Hematopoietic multipotent progenitor cell (in vitro differentiated cells): ENCODE measurements around the gene PATE3. TPM values are rescaled to one million over a fixed set of nuclear protein-coding genes. Genes with fewer than 3 reads are reported as not detected.

ENCODE experiments used
- DNase-seq, 3 donors: peaks; one replicate each; pipeline ENCODE4 v3.0.0-alpha.2; 2011 to 2015; ENCODE audit warnings: low read depth in 2 of 3, low spot score in 2 of 3
- total RNA-seq: library from RNA; depleted of rRNA; stranded (reverse); fragments of >200 nt; gene quantifications from one replicate; pipeline ENCODE4 v1.2.3, GENCODE V29; 2012

The PATE3 gene, protein sequence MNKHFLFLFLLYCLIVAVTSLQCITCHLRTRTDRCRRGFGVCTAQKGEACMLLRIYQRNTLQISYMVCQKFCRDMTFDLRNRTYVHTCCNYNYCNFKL
- not detected for total RNA-seq

DNA sequence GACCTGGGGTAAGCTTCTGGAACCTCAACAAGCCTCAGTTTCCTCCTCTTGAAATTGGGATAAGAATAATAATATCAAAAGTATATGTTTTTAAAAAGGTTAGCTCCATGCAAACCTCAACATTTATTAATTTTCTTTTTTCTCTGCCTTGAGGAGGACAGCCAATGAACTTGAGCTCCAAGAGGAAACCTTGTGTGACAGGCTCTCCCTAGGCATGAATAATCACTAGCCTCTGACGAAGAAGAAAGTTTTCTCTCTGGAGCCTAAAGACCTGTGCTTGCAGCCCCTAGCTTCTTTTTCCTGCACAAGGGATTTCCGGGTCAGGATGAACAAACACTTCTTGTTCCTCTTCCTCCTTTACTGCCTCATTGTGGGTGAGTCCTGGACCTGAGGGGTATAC, at the start of gene PATE3:
PATE3 (plus strand) TSS at position 301 of the 400 bp plus-strand sequence; CDS start at position 326, 25 bp downstream.
- DNase-seq: no peak

DNA sequence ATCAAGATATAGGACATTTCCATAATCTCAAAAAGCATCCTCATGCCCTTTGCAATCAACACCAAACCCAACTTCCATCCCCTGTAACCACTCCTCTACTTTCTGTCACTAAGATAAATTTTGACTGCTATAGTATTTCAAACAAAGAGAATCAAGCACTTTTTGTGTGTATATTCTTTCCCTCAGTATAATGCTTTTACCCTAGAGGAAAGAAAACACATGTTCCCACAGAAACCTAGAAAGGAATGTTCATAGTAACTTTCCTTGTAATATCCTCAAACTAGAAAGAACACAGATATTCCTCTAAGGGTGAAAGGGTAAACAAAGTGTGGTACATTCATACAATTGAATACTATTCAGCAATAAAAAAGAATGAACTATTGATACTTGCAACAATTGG, 47.3 kb upstream of the PATE3 start:
- DNase-seq: no peak

DNA sequence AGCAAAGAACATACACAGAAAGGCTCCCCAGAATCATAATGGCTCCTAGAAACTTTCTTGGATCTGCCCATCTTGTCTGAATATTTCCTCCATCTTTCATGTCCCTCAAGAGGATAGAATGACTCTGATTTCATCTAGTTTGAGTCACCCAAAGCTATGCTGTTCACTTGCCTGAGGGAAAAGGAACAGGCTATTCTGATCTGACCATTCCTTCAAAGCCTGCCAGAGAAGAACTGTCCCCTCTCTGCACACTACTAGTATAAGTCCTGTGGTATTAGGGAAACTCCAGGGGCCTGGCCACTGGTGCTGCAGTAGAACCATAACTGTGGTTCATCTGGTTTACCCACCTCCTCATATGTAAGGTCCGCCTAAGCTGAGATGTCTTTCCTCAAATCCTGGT, 44.2 kb upstream of the PATE3 start:
- DNase-seq: no peak

DNA sequence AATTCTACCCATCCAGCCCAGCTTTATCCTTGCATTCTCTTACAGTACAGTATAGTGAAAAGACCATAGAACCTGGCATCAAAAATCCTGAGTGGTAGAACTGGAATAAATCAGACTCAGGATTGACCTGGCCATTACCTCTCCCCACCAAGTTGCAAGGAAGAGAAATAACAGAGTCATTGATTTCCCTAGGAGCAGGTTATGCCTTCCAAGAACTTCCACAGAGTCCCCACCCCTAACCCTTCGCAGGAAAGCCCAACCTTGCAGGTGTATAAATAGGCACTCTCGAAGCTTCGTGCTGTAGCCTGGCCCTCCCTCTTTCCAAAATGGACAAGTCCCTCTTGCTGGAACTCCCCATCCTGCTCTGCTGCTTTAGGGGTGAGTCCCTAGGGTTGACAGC, 41.9 kb upstream of the PATE3 start, which contains the start of gene PATE1:
PATE1 (plus strand) TSS at position 301 of the 400 bp plus-strand sequence; CDS start at position 327, 26 bp downstream.
- no peak for DNase-seq

DNA sequence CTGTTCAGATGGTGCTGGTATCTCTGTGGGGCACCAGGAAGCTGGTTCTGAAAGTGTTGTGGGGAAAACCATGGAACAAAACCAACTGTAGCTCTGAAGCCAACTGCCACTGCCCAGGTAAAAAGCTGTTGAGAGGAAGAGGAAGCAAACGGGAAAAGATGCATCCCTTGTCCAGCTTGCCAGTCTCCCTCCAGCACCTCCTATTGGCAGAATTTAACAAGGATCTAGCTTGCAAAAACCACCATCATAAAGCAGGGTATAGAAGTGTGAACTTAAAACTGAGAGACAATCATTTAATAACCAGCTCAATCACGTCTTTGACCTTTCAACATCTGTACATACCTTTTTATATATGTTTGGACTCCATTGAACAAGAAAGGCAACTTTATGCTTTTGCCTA, 37.3 kb upstream of the PATE3 start:
- no peak for DNase-seq

DNA sequence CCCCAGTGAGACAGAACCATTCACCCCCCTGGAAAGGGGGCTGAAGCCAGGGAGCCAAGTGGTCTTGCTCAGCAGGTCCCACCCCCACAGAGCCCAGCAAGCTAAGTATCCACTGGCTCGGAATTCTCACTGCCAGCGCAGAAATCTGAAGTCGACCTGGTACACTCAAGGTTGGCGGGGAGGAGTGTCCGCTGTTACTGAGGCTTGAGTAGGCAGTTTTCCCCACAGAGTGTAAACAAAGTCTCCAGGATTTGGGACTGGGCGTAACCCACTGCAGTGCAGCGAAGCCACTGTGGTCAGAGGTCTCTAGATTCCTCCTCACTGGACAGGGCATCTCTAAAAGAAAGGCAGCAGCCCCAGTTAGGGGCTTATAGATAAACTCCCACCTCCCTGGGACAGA, 31.9 kb upstream of the PATE3 start:
- no peak for DNase-seq

DNA sequence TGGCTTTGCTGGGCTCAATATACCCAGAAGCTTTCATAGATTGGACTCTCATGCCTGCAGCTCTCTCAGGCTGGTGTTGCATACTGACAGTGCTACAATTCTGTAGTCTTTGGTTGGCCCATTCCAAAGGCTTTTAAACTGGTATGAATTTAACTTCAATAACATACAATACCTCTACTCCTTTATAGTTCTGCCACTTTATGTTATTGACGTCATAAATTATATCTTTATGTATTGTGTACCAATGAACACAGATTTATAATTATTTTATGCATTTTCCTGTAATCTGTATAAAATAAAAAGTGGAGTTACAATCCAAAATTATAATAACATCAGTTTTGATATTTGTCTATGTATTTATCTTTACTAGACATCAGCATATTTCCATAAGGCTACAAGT, 25.5 kb upstream of the PATE3 start:
- no peak for DNase-seq

DNA sequence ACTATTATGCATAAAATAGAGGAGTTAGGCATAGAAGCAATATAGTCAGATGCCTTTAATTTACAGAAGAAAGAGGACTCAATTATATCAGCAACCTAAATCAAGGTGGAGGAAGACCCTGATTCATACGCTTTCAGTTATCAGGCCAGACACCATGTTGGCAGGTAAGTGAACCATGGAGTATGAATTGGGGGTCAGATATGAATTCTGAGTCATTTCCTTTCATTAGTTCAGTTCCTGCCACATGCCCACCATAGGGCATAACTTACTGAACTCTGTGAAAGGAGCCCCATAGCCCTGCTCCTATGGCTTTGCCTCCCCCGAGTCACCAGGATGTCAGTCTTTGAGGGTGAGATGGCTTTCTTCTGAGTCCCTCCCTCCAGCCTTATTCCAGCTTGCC, 24.4 kb upstream of the PATE3 start:
- no peak for DNase-seq

DNA sequence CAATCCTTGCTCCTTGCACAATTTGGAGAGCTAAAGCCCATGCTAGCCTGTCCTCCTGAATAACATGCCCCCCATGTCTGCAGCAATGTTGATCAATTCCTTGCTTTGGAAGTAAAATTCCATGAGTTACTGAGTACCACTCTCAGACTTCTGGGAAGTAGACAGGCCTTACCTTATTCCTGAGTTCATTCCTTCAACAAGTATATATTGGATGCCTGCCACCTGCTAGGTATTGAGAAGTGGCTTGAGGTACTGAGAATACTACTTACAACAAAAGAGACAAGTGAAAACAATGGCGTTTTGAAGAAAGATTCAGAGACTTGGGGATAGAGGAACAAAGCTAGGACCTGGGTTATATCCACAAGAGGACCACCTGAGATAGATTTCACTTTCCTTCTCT, 21.7 kb upstream of the PATE3 start:
- no peak for DNase-seq

DNA sequence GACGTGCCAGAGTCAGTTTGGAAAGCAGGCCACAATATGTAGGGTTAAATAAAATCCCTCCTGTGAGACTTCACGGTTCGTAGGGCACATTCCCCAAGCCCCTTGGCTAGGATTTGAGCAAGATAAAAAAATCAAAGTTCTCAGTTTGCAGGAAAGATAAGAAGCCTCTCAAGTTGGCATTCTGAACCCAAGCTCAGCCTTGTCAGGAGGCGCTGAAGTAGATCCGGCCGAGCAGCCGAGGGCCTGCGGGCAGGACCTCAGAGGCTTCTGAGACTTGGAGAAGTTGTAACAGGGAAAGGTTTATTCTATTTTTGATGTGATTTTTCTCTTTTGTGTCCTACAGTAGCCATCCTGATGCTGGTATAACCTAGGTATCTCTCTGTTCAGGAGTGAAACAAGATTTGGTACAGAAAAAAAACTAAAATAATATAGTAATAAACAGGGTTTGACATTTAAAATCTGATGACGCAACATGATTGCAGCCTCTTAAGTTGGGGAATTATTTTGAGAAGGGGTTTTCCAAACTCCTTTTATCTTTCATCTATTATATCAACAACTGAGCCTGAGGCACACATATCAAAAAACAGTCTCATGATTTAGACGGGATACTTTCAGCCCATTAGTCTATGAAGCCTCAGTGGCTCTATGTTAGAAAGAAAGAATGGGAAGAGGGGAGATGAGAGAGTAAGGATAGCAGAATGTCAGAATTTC, 19.4 kb upstream of the PATE3 start:
- DNase-seq: no peak

DNA sequence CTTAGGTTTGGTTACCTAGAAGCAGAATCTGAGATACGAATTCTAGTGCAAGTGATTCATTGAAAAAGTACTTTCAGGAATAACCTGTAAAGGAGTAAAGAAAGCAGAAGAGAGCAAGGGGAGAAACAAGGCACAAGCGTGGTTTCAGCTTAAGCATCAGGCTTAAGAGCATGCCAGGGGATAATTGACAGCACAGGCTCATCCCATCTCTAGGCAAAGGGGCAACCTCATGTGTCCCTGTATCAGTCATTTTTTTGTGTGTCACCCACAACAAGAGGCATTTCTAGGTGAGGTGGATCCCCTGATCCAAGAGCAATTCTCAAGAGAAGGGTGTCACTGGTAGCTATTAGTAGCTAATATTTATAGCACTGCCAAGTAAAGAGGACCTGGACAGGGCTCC, 17.3 kb upstream of the PATE3 start:
- DNase-seq: no peak

DNA sequence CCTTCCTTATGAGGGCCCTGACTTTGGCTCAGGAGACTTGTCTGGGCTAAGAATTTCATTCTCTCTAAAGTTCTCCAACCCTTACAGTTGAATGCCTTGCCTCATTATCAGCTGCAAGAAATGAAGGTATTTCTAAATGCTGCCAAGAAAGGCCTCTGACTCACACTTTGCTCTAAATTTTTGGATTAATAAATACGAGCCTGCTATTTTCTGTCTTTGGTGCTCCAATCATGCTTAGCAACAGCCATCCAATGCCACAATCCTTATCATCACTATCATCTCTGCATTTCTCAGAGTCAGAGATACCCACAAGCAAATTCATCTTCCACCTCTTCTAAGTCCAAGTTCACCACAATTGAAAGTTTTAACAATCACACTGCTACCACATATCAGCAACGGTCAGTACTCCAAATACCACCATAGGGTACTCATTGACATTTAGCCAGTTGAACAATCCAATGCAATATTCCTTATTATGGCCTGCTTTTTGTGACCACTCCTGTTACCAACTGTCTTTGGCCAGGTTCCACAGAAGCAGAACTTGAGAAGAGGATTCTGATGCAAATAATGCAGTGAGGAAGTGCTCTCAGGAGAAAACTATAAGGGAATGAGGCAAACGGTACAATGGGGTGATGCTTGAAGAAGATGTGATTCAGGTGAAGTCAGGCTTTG, 15.0 kb upstream of the PATE3 start:
- no peak for DNase-seq

DNA sequence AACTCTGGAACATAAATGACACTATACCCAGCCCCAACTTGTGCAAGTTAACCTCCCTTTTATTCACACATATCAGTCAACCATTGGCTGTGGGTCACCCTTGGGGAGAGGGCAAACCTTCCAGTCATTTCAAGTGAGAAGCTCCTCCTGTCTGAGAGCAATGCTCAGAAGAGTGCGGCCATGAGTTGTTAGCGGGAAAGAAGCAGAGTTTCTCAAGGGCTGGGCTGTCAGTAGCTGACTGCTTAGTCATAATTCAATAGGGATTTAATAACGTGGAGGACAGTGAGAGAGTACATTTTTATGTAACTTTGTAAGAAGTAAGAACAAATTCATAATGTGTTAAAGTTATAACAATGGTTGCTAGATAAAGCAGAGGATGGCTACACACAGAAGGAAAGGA, 14.4 kb upstream of the PATE3 start:
- no peak for DNase-seq

DNA sequence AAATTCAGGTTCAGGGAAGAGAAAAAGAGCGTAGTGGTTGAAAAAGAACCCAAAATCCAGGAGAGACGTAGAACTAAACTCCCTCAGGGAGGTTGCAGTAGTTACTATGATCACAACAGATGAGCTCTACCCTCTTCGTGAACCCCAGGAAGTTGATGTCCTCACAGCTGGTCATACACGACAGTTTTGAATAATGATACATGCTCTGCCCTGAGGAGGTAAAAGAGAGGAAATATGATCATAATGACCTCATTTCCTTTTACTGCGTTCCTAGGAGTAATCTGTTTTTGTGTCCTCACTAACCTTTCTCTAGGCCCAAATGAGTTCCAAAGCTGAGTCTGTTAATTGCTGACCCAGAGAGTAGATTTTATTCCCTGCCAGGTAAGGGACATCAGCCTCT, 10.6 kb upstream of the PATE3 start:
- DNase-seq: no peak

DNA sequence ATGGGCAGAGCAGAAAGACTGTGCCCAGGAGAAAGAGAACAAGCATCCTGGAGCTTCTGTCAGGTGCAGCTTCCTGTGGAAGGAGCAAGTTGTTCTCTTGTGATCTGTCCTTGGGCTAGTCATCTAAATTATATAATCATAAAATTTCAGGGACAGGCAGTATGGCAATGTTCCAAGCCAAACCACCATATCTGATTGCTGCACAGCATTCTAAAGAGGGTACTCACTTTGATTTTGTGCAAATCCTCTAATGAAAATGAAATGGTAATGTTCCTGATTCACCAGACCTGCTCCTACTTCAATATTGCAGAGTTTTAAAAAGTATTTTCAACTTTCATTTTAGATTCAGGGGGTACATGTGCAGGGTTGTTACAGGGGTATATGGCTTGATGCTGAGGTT, 9.2 kb upstream of the PATE3 start, which contains the start of gene PATE2:
PATE2 (minus strand) TSS at position 101 of the 400 bp plus-strand sequence; CDS start at position 46, 55 bp downstream.
- no peak for DNase-seq

DNA sequence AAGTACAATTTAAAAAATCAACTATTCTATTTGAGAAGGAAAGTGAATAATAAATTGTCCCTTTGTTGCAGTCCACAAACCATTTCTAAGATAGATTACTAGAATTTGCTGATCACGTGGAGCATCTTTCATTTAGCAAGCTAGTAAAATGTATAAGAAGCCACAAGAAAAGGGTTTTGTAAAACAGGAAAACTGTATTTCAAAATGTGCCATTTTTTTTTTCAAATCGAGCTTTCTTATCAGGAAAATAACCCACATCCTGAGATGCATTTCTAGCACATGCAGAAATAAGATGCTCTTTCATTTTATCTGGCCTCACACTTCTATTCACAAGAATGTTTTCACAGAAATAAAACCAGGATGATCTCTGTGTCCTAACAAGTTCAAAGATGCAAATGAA, 3.2 kb upstream of the PATE3 start:
- DNase-seq: no peak

DNA sequence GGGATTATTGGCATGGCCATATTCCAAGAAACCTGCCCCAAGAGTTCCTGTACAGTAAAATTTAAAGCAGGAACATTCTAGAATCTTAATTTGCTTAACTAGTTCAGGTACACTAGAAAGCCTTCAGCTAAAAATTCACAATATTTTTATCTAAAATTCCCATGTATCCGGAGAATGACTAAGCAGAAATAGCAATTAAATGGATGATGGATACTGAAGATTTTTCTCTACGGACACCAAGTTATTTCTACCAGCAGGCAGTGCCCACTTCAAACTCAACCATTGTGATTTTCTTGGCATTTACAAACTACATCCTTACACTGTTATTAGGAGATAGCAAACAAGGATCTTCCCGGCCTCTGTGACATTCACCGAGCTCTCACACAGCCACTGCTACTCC, 2.9 kb downstream of the PATE3 start:
- no peak for DNase-seq

DNA sequence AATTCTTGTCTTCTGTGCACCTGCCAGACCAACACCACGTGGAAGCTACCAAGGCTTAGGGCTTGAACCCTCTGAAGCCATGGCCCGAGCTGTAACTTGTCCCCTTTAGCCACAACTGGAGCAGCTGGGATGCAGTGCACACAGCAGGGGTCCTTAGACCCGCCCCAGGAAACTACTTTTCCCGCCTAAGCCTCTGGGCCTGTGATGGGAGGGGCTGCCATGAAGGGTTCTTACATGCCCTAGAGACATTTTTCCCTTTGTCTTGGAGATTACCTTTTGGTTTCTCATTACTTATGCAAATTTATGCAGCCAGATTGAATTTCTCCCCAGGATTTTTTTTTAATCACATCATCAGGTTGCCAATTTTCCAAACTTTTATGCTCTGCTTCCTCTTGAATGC, 9.7 kb downstream of the PATE3 start:
- no peak for DNase-seq

DNA sequence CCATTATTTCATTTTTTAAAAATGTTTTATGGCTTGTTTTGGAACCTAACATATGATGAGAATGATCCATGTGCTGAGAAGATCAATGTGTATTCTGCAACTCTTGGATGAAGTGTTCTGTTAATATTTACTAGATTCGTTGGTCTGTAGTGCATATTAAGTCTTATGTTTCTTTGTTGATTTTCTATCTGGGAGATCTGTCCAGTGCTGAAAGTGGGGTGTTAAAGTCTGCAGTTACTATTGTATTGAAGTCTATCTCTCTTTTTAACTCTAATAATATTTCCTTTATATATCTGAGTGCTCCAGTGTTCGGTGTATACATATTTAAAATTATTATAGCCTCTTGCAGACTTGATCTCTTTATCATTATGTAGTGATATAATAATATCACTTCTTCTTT, 11.9 kb downstream of the PATE3 start:
- DNase-seq: no peak

DNA sequence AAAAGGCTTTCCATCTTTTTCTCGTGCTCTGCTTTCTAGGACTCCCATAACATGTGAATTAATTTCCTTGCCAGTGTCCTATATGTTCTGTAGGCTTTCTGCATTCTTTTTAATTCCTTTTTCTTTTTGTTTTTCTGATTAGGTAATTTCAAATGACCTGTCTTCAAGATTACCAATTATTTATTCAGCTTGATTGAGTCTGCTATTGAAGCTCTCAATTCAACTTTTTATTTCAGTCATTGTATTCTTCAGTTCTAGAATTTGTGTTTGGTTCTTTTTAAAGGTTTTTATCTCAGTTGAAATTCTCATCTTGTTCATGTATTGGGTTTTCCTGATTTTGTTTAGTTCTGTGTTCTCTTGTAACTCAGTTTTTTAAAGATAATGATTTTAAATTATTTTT, 14.5 kb downstream of the PATE3 start:
- DNase-seq: no peak

DNA sequence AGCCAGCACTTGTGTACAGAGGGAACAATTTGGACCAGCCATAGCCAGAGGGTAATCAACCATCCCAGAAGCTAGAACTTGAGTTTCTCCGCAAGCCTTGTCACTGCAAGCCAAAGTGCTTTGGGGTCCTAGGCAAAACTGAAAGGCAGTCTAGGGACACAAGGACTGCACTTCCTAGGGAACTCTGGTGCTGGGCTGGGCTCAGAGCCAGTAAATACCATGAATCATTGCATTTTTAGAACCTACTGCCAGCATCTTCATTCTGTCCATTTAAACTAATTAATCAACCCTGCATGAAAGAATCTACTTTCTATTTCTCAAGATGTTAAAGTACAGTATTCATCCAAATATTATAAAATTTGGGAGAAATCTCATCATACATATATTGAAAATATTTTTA, 20.0 kb downstream of the PATE3 start:
- DNase-seq: no peak

DNA sequence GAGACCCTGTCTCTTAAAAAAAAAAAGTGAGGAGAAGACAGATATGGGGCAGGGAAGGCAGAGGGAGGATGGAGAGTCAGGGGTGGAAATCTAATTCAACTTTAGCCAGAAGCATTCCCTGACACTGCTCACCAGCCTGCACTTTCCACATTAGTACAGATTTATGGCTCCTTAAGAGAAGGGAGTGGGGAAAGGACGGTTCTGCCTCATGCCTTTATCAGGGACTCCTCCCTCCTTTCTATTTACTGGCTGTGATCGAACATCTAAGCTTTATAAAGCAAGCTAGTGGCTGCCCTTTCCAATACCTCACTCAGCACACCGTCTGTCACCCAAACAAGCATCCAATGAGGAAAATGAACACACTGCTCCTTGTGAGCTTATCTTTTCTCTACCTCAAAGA, 45.1 kb downstream of the PATE3 start, which contains the start of gene PATE4:
PATE4 (plus strand) TSS at position 301 of the 400 bp plus-strand sequence; CDS start at position 345, 44 bp downstream.
- no peak for DNase-seq
